Trophoblast cell (in vitro differentiated cells and primary cell): ENCODE measurements around the gene UQCRHL.

Experiments
- DNase-seq, 2 donors: peaks; one replicate each; pipeline ENCODE4 v3.0.0-alpha.2; 2016
- H2AFZ ChIP-seq: 2 replicates; pipeline ENCODE4 v1.6.1; 2013; ENCODE audit warnings: low read length, moderate library complexity, mild to moderate bottlenecking; ENCODE audit not compliant: insufficient read depth, poor library complexity
- H2AK5ac ChIP-seq: 2 replicates; pipeline ENCODE4 v1.6.1; 2013; ENCODE audit warnings: mild to moderate bottlenecking, low read length
- H2BK120ac ChIP-seq: 2 replicates; pipeline ENCODE4 v1.6.1; 2013; ENCODE audit warnings: low read length, mild to moderate bottlenecking, moderate library complexity; ENCODE audit not compliant: insufficient read depth, poor library complexity
- H2BK12ac ChIP-seq: 2 replicates; pipeline ENCODE4 v1.6.1; 2013; ENCODE audit warnings: mild to moderate bottlenecking, low read length, moderate library complexity
- H2BK5ac ChIP-seq: 2 replicates; pipeline ENCODE4 v1.6.1; 2013; ENCODE audit warnings: low read length, low read depth, moderate library complexity, mild to moderate bottlenecking; ENCODE audit not compliant: poor library complexity
- H3K14ac ChIP-seq: 2 replicates; pipeline ENCODE4 v1.6.1; 2013; ENCODE audit warnings: mild to moderate bottlenecking, low read length
- H3K18ac ChIP-seq: 2 replicates; pipeline ENCODE4 v1.6.1; 2013; ENCODE audit warnings: mild to moderate bottlenecking, low read length
- H3K23ac ChIP-seq: 2 replicates; pipeline ENCODE4 v1.6.1; 2013; ENCODE audit warnings: low read length
- H3K27ac ChIP-seq: 2 replicates; pipeline ENCODE4 v1.5.1; 2013; ENCODE audit warnings: low read depth, mild to moderate bottlenecking, inconsistent platforms, low read length, moderate library complexity
- H3K27me3 ChIP-seq: 2 replicates; pipeline ENCODE4 v1.6.1; 2013; ENCODE audit warnings: inconsistent platforms, mild to moderate bottlenecking, low read length, moderate library complexity; ENCODE audit not compliant: insufficient read depth
- H3K36me3 ChIP-seq, 2 experiments: 1 replicate in 1 of 2; 2 replicates in 1 of 2; pipeline ENCODE4 v1.6.1; 2013; ENCODE audit warnings: low read length in 2 of 2, mild to moderate bottlenecking in 2 of 2, moderate library complexity in 1 of 2; ENCODE audit not compliant: insufficient read depth in 2 of 2, control insufficient read depth in 1 of 2
- H3K4ac ChIP-seq: 2 replicates; pipeline ENCODE4 v1.6.1; 2013; ENCODE audit warnings: low read depth, mild to moderate bottlenecking, low read length, moderate library complexity
- H3K4me1 ChIP-seq, 2 experiments: 1 replicate in 1 of 2; 2 replicates in 1 of 2; pipeline ENCODE4 v1.6.1; 2013; ENCODE audit warnings: low read length in 2 of 2, mild to moderate bottlenecking in 2 of 2, moderate library complexity in 1 of 2; ENCODE audit not compliant: insufficient read depth in 2 of 2, control insufficient read depth in 1 of 2
- H3K4me2 ChIP-seq: 2 replicates; pipeline ENCODE4 v1.6.1; 2013; ENCODE audit warnings: inconsistent platforms, mild to moderate bottlenecking, low read length, moderate library complexity
- H3K4me3 ChIP-seq: 2 replicates; pipeline ENCODE4 v1.5.1; 2013; ENCODE audit warnings: mild to moderate bottlenecking, low read depth, low read length, inconsistent platforms
- H3K79me1 ChIP-seq: one replicate; pipeline ENCODE4 v1.6.1; 2013; ENCODE audit warnings: low read length
- H3K79me2 ChIP-seq: 2 replicates; pipeline ENCODE4 v1.6.1; 2013; ENCODE audit warnings: low read length, mild to moderate bottlenecking; ENCODE audit not compliant: control insufficient read depth, insufficient read depth, poor library complexity
- H3K9ac ChIP-seq: 2 replicates; pipeline ENCODE4 v1.6.1; 2013; ENCODE audit warnings: mild to moderate bottlenecking, low read length
- H3K9me3 ChIP-seq: 2 replicates; pipeline ENCODE4 v1.6.1; 2013; ENCODE audit warnings: low read depth, mild to moderate bottlenecking, control low read depth, inconsistent platforms, low read length; ENCODE audit not compliant: insufficient read depth
- H4K12ac ChIP-seq: 2 replicates; pipeline ENCODE4 v1.6.1; 2013; ENCODE audit warnings: low read depth, mild to moderate bottlenecking, low read length, moderate library complexity
- H4K8ac ChIP-seq: 2 replicates; pipeline ENCODE4 v1.6.1; 2013; ENCODE audit warnings: low read depth, mild to moderate bottlenecking, low read length, moderate library complexity
- H4K91ac ChIP-seq: one replicate; pipeline ENCODE4 v1.6.1; 2013; ENCODE audit warnings: low read depth, mild to moderate bottlenecking, low read length, moderate library complexity
- WGBS: extraction: QIAGEN DNeasy Blood & Tissue Kit; methylation state at CpG from one replicate; pipeline ENCODE4 v1.1.7; 2013; ENCODE audit warnings: missing lambda C conversion rate; ENCODE audit not compliant: insufficient read length, insufficient coverage; ENCODE audit errors: extremely low coverage; 5-methylcytosine and 5-hydroxymethylcytosine counted together

UQCRHL gene

DNA sequence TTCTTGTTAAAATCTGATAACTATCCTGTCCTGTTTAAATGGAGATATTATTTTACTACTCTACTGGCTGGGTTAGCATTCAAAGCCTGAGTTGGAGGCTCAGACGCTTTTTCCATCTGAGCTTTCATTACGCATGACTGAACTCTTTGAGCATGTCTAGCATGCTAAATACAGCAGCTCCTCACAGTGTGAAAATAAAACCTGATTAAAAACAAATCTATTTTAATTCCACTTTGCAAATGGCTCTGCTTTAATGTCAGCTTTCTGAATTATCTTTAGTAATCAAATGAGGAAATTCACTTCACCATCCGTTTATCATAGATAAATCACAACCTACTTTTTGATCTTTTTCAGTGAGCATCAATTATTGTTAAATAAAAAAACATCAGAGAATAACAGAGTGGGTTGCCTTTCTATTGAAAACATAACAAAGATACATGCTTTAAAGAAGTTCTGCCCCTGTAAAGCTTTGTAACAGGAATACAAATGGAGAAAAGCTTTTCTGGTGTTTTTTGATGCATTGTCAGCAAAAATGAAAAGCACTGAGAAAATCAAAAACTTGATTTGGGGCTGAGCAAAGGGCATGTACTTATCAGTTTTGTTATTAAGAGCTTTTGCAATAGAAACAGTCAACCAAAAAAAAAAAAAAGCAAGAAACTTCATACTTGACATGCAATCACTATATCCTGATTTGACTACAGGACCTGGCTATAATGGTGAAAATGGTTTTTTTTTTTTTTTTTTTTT lies 36.5 kb upstream of the UQCRHL start:
- no peak for DNase-seq
- Histone ChIP-seq H3K4me3 (no peak overlapping the region), H2AFZ (no peak overlapping the region), H3K4ac (no peak overlapping the region), H3K9ac (no peak overlapping the region), H3K27ac (no peak overlapping the region), H3K23ac (no peak overlapping the region), H3K9me3 (no peaks in the 10 kb centered on the region), H3K4me2 (no peak overlapping the region), H3K14ac (no peak overlapping the region), H2BK120ac (no peak overlapping the region), H4K91ac (no peak overlapping the region), H2BK12ac (no peak overlapping the region), H4K12ac (no peak overlapping the region), H3K18ac (no peak overlapping the region), H4K8ac (no peak overlapping the region), H3K4me1 (no peaks in the 10 kb centered on the region), H3K79me2 (peaks cover 14% of the 10 kb centered on the region), H2BK5ac (no peak overlapping the region), H3K36me3 (no peaks in the 10 kb centered on the region), H2AK5ac (no peak overlapping the region), H3K79me1 (peaks cover 16% of the 10 kb centered on the region), H3K27me3 (no peaks in the 10 kb centered on the region)
- no CpG with 5 or more reads among the region's 3 CpGs for WGBS

DNA sequence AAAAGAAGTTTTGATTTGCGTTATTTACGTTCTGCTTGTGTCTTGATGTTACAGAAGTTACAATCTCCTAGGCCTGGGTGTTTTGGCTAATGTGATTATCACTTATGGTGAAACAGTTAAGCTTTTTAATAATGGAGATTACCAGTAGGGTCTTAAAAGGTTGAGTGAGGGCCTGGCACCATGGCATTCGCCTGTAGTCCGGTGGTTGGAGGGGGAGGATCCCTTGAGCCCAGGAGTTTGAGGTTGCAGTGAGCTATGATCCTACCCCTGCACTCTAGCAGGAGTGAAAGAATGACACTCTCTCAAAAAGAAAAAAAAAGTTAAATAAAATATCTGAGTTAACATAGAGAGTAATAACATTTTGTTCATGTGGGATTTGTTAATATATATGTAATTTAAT lies 31.3 kb upstream of the UQCRHL start:
- H4K8ac ChIP-seq = no peak overlapping the region
- H3K18ac ChIP-seq = no peak overlapping the region
- H3K79me2 ChIP-seq = peaks cover 10% of the 10 kb centered on the region

DNA sequence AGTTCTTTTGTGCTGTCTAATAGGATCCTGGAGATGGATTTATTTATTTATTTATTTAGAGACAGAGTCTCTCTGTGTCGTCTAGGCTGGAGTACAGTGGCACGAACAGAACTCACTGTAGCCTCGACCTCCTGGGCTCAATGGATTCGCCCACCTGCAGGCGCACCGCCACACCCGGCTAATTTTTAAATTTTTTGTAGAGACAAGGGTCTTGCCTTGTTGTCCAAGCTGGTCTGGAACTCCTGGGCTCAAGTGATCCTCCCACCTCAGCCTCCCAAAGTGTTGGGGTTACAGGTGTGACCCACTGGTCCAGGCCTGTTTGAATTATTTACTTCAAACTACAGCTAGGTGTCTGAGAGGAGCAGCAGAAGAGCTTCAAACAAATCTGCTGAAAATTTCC lies 30.5 kb upstream of the UQCRHL start:
- Histone ChIP-seq H3K4me2 (no peak overlapping the region), H3K18ac (no peak overlapping the region), H4K91ac (no peak overlapping the region), H4K8ac (no peak overlapping the region), H2BK12ac (no peak overlapping the region), H3K4me1 (peaks cover 3 to 5% of the 10 kb centered on the region in 2 experiments), H2BK5ac (no peak overlapping the region), H3K27ac (no peak overlapping the region), H3K23ac (no peak overlapping the region), H3K79me2 (peaks cover 10% of the 10 kb centered on the region), H3K36me3 (no peaks in the 10 kb centered on the region), H2AK5ac (no peak overlapping the region), H2BK120ac (no peak overlapping the region), H2AFZ (no peak overlapping the region), H3K27me3 (no peaks in the 10 kb centered on the region), H3K79me1 (peaks cover 14% of the 10 kb centered on the region), H3K9ac (no peak overlapping the region), H3K4ac (no peak overlapping the region), H3K14ac (no peak overlapping the region), H3K4me3 (no peak overlapping the region), H3K9me3 (no peaks in the 10 kb centered on the region), H4K12ac (no peak overlapping the region)
- WGBS = no CpG with 5 or more reads among the region's 7 CpGs
- no peak for DNase-seq

More for the DNA sequence above, 31.3 kb upstream of the UQCRHL start:
- WGBS = no CpG with 5 or more reads among the region's 4 CpGs
- DNase-seq = no peak
- Histone ChIP-seq H3K4me2 (no peak overlapping the region), H2BK5ac (no peak overlapping the region), H3K23ac (no peak overlapping the region), H2AK5ac (no peak overlapping the region), H3K4me3 (no peak overlapping the region), H2BK12ac (no peak overlapping the region), H3K4me1 (peaks cover 0 to 2% of the 10 kb centered on the region in 2 experiments), H3K36me3 (no peaks in the 10 kb centered on the region), H3K4ac (no peak overlapping the region), H2BK120ac (no peak overlapping the region), H3K27me3 (no peaks in the 10 kb centered on the region), H3K9ac (no peak overlapping the region), H4K12ac (no peak overlapping the region), H3K79me1 (peaks cover 14% of the 10 kb centered on the region), H3K14ac (no peak overlapping the region), H4K91ac (no peak overlapping the region), H3K9me3 (no peaks in the 10 kb centered on the region), H2AFZ (no peak overlapping the region), H3K27ac (no peak overlapping the region)

DNA sequence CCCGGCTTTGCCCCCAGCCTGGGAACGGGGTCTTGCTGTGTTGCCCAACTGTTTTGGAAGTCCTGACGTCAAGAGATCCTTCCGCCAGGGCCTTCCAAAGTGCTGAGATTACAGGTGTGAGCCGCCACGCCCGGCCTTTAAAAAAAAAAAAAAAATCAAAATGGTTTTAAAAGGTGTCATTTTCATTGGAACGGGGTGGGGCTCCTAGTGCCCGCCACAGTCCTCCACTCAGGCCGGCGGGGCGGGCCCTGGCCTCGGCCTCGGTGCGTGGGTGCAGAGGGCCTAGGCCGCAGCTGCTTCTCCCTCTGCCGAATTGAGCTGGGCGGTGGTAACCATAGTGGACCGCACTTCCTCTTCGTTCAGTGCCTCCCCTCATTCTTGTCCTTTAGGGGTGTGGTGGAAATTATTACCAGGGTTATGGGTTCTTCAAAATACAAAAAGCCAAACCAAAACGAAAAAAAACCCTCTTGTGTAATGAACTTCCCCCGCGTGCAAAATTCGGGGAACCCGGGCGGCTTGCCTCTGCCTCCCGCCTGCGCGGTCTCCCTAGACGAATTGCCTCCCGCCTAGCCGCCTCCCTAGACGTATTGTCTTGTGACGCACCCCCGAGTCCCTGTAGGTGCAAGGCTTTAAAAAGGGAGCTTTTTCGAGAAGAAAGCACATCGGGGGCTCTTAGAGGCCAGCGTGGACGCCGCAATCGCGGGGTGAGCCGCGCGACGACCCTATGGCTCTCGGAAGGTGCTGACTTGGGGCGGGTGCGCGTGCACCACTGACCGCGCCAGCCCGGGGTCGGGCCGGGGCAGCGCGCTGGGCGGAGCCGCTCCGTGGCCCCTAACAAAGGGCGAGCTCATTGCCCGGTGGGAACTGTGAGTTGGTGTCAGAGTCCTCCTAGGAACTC lies 29.6 kb upstream of the UQCRHL start:
- WGBS = no CpG with 5 or more reads among the region's 62 CpGs
- H2BK120ac ChIP-seq = no peak overlapping the region

More for the DNA sequence above, 29.6 kb upstream of the UQCRHL start:
- Histone ChIP-seq H3K4me1 (peaks cover 3 to 5% of the 10 kb centered on the region in 2 experiments), H3K4me3 (no peak overlapping the region), H3K4ac (no peak overlapping the region), H3K9me3 (no peaks in the 10 kb centered on the region), H2AFZ (no peak overlapping the region), H2BK5ac (no peak overlapping the region), H4K8ac (peak overlapping the region; percentile 34), H2AK5ac (no peak overlapping the region), H3K23ac (no peak overlapping the region), H4K12ac (peak overlapping the region; percentile 64), H3K36me3 (no peaks in the 10 kb centered on the region), H3K79me2 (peaks cover 10% of the 10 kb centered on the region), H2BK12ac (no peak overlapping the region), H3K9ac (no peak overlapping the region), H3K4me2 (no peak overlapping the region), H3K79me1 (peaks cover 14% of the 10 kb centered on the region), H3K27ac (no peak overlapping the region), H3K18ac (peak overlapping the region; percentile 47), H4K91ac (no peak overlapping the region), H3K27me3 (no peaks in the 10 kb centered on the region), H3K14ac (no peak overlapping the region)
- peak; percentile 16 to 42 for DNase-seq
